Ectodermal cell (in vitro differentiated cells): ENCODE measurements around the gene C10orf62.
"Not testable (repeated sequence)": the region's sequence is repeated elsewhere in the genome, so short reads cannot be mapped to it uniquely, and the experiment has no call there.

Experiments used
- H3K27ac ChIP-seq: 2 replicates; pipeline ENCODE4 v1.7.0; 2013; ENCODE audit warnings: mild to moderate bottlenecking, low read depth, low read length; ENCODE audit not compliant: insufficient read depth, poor library complexity, severe bottlenecking
- H3K27me3 ChIP-seq: 2 replicates; pipeline ENCODE4 v1.7.0; 2013; ENCODE audit warnings: mild to moderate bottlenecking, low read length; ENCODE audit not compliant: insufficient read depth, control insufficient read depth, poor library complexity, severe bottlenecking
- H3K36me3 ChIP-seq: one replicate; pipeline ENCODE4 v1.7.0; 2013; ENCODE audit warnings: low read length; ENCODE audit not compliant: control insufficient read depth, insufficient read depth
- H3K4me1 ChIP-seq: one replicate; pipeline ENCODE4 v1.7.0; 2013; ENCODE audit warnings: low read length; ENCODE audit not compliant: control insufficient read depth, insufficient read depth
- H3K4me3 ChIP-seq: 2 replicates; pipeline ENCODE4 v1.7.0; 2013; ENCODE audit warnings: low read depth, low read length, control low read depth; ENCODE audit not compliant: insufficient read depth
- H3K9me3 ChIP-seq: 2 replicates; pipeline ENCODE4 v1.7.0; 2013; ENCODE audit warnings: mild to moderate bottlenecking, low read length, moderate library complexity; ENCODE audit not compliant: control insufficient read depth
- WGBS, 2 experiments: methylation state at CpG; one replicate each; pipeline ENCODE4 v1.1.7; 2013; ENCODE audit warnings: missing lambda C conversion rate in 2 of 2; 5-methylcytosine and 5-hydroxymethylcytosine counted together

The C10orf62 gene

DNA sequence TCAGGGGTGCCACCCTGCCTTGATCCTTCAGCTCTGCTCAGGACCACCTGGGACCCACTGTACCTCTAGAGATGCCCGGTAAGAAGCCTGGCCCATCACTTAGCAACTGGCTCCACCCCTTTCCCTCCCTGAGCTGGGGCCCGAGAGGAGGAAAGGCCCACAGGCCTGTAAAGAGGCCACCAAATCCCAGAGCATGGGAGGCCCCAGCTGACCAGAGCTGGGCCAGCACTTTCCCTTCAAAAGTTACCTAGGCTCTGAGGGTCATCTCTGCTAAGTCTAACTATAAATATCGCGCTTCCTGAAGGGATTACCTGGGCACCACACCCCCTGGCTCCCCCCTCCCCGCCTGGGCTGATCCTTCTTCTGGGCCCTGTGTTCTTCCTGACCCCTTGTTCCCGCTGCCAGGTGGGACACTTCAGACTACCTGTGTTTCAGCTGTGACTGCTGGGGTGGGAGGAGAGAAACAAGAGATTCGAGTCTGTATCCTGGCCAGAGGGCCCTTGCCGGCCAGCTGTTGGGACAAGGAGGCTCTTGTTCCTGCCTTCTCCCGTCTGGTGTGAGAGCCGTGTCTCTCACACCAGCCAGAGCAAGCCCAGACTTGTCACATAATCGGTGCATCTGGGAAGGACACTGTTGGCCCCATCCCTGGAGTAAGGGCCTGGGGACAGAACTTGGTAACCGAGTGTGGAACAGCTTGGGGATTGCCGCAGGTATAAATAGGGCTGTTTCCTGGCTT lies 39.8 kb upstream of the C10orf62 start:
- 54 to 56% methylated on average over 13 of the region's 13 CpGs for WGBS, 2 experiments
- Histone ChIP-seq H3K9me3 (no peaks in the 10 kb centered on the region), H3K36me3 (no peaks in the 10 kb centered on the region), H3K27me3 (no peaks in the 10 kb centered on the region), H3K4me1 (peaks cover 26% of the 10 kb centered on the region), H3K4me3 (no peak overlapping the region), H3K27ac (peak overlapping the region; percentile 70)

DNA sequence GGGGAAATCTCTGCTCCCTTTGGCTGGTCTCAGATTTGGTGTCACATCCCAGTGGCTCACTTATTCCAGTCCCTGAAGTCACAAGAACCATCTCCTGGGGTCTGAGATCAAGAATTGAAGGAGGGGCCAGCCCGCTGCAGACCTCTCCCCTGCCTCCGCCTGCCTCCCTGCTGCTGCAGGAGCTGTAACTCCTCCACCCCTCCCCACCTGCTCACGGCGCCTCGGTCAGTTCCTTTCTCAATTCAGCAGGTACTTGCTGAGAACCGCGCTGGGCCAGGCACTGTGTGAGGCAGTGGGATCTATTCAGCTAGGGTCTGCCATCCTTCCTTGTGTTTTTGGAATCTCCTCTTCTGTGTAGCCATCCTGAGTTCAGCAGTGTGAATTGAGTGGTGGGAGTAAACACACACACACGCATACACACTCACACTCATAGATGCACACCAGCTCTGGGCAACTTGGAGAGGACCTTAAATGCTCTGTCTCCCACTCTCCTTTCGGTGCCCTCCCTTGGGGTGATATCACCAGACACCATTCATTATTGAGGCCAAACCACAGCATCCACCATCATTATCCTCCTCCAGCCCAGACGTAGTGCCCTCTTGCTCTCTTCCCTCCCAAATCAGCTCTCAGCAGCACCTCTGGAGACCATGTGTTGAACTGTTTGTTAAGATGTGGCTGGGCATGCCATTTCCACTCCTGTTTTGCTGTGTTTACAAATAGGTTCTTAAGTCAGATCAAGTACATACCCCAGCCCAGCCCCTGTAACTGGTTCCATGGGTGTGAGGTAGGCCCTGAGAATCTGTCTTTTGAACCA lies 39.0 kb upstream of the C10orf62 start:
- H3K27ac ChIP-seq = peak overlapping the region; percentile 70
- no peaks in the 10 kb centered on the region for H3K27me3 ChIP-seq
- H3K9me3 ChIP-seq = no peaks in the 10 kb centered on the region
- 33 to 37% methylated on average over 10 of the region's 10 CpGs for WGBS, 2 experiments
- no peaks in the 10 kb centered on the region for H3K36me3 ChIP-seq
- no peak overlapping the region for H3K4me3 ChIP-seq
- H3K4me1 ChIP-seq = peaks cover 26% of the 10 kb centered on the region

GRCh38 chr10:97551271-97551670 lies 38.2 kb upstream of the C10orf62 start:
- H3K4me3 ChIP-seq = no peak overlapping the region
- peaks cover 26% of the 10 kb centered on the region for H3K4me1 ChIP-seq
- H3K36me3 ChIP-seq = no peaks in the 10 kb centered on the region
- no peak overlapping the region for H3K27ac ChIP-seq
- H3K9me3 ChIP-seq = no peaks in the 10 kb centered on the region
- 86% methylated on average over 6 of the region's 6 CpGs for WGBS, 2 experiments
- H3K27me3 ChIP-seq = no peaks in the 10 kb centered on the region

DNA sequence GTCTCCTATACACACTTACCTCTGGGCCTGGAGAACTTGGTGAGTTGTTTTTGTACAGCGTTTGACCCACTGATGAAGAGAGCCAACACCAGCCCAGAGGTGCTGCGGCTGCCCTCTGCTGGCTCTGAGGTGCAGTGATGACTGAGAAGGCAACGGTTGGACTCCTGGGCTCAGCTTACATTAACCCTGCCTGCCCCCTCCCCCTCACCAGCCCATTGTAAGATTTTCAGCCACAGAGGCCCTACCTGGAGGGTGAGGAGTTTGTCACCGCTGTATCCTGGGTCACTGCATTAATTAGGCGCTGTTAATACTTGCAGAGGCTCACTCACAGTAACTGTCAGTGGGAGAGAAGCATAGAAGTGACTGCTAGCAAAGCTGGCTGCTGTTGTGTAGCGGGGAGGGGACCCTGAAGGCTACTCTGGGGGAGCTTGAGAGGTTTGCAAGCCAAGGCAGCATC lies 35.9 kb upstream of the C10orf62 start:
- H3K4me1 ChIP-seq = peaks cover 26% of the 10 kb centered on the region
- H3K27ac ChIP-seq = peak overlapping the region; percentile 41
- no peak overlapping the region for H3K4me3 ChIP-seq
- no peaks in the 10 kb centered on the region for H3K36me3 ChIP-seq
- H3K27me3 ChIP-seq = no peaks in the 10 kb centered on the region
- H3K9me3 ChIP-seq = no peaks in the 10 kb centered on the region
- WGBS, 2 experiments = 11 to 13% methylated on average over 6 of the region's 6 CpGs

- not testable (repeated sequence) for H3K4me3 ChIP-seq, H3K27ac ChIP-seq, H3K36me3 ChIP-seq, H3K9me3 ChIP-seq, H3K27me3 ChIP-seq
- 99% methylated on average over 5 of the region's 5 CpGs for WGBS, 2 experiments
- H3K4me1 ChIP-seq = peaks cover 20% of the 10 kb centered on the region
These were observed 35.2 kb upstream of the C10orf62 start for GRCh38 chr10:97554336-97554735.

DNA sequence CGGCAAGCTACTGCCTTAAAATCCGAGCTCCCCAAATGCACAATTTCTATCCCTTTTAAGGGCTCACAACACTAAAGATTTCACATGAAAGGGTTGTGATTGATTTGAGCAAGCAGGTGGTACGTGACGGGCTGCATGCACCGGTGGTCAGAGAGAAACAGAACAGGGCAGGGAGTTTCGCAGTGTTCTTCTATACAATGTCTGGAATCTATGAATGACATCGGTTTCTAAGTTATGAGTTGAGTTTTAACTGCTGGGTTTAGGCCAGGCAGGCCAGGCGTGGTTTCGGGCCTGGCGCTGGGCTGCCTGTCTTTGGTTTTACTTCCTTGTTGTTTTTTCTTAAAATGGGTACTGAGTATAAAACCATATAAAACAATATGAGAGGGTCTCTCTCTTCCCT lies 34.0 kb upstream of the C10orf62 start:
- 95% methylated on average over 4 to 6 of the region's 10 CpGs for whole genome bisulfite sequencing, 2 experiments
- H3K9me3 ChIP-seq, H3K27ac ChIP-seq, H3K27me3 ChIP-seq, H3K4me3 ChIP-seq, H3K4me1 ChIP-seq, H3K36me3 ChIP-seq: not testable (repeated sequence)

- H3K4me1 ChIP-seq, H3K4me3 ChIP-seq, H3K36me3 ChIP-seq, H3K27me3 ChIP-seq, H3K27ac ChIP-seq, H3K9me3 ChIP-seq: not testable (repeated sequence)
- WGBS, 2 experiments = 91 to 93% methylated on average over 17 of the region's 17 CpGs
These were observed 28.7 kb upstream of the C10orf62 start for GRCh38 chr10:97560731-97561381.

- not testable (repeated sequence) for H3K27me3 ChIP-seq, H3K36me3 ChIP-seq, H3K27ac ChIP-seq, H3K4me3 ChIP-seq, H3K4me1 ChIP-seq, H3K9me3 ChIP-seq
- WGBS, 2 experiments = 91 to 95% methylated on average over 10 to 12 of the region's 12 CpGs
These were observed 28.0 kb upstream of the C10orf62 start for GRCh38 chr10:97561386-97562077.

DNA sequence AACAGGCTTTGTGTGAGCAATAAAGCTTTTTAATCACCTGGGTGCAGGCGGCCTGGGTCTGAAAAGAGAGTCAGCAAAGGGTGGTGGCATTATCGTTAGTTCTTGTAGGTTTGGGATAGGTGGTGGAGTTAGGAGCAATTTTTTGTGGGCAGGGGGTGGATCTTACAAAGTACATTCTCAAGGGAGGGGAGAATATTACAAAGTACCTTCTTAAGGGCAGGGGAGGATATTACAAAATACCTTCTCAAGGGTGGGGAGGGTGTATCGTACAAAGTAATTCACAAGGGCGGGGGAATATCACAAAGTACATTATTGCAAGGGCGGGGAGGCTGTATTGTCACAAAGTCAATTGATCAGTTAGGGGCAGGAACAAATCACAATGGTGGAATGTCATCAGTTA lies 27.2 kb upstream of the C10orf62 start:
- not testable (repeated sequence) for H3K36me3 ChIP-seq, H3K27ac ChIP-seq, H3K9me3 ChIP-seq, H3K4me3 ChIP-seq, H3K27me3 ChIP-seq, H3K4me1 ChIP-seq
- 94 to 99% methylated on average over 5 of the region's 5 CpGs for WGBS, 2 experiments

- Histone ChIP-seq H3K4me3 (no peak overlapping the region), H3K4me1 (no peaks in the 10 kb centered on the region), H3K9me3 (no peaks in the 10 kb centered on the region), H3K27me3 (no peaks in the 10 kb centered on the region), H3K27ac (no peak overlapping the region), H3K36me3 (no peaks in the 10 kb centered on the region)
- 94 to 100% methylated on average over 4 of the region's 4 CpGs for WGBS, 2 experiments
These were observed 26.2 kb upstream of the C10orf62 start for GRCh38 chr10:97563337-97563736.
